Skeletal muscle tissue (tissue), 4 donors: ENCODE measurements around the gene PRKCA. TPM values are rescaled to one million over a fixed set of nuclear protein-coding genes. Genes with fewer than 3 reads are reported as not detected.

Source experiments
- H3K27ac ChIP-seq: one replicate; pipeline ENCODE4 v1.7.0; 2013; ENCODE audit warnings: mild to moderate bottlenecking, low read depth, low read length, inconsistent platforms
- H3K27me3 ChIP-seq, 3 donors: one replicate each; pipeline ENCODE4 v1.7.0; 2013; ENCODE audit warnings: low read length in 3 of 3; ENCODE audit not compliant: control insufficient read depth in 3 of 3, insufficient read depth in 3 of 3
- H3K36me3 ChIP-seq, 3 donors: one replicate each; pipeline ENCODE4 v1.7.0; 2013; ENCODE audit warnings: low read length in 3 of 3; ENCODE audit not compliant: control insufficient read depth in 3 of 3, insufficient read depth in 3 of 3
- H3K4me1 ChIP-seq, 3 donors: one replicate each; pipeline ENCODE4 v1.7.0; 2013; ENCODE audit warnings: low read length in 3 of 3, mild to moderate bottlenecking in 3 of 3; ENCODE audit not compliant: control insufficient read depth in 3 of 3, insufficient read depth in 3 of 3
- H3K4me3 ChIP-seq, 3 donors: one replicate each; pipeline ENCODE4 v1.7.0; 2013; ENCODE audit warnings: low read length in 3 of 3
- H3K9ac ChIP-seq, 3 donors: one replicate each; pipeline ENCODE4 v1.7.0; 2013; ENCODE audit warnings: low read length in 3 of 3, mild to moderate bottlenecking in 3 of 3, moderate library complexity in 2 of 3, low read depth in 1 of 3
- H3K9me3 ChIP-seq, 3 donors: one replicate each; pipeline ENCODE4 v1.7.0; 2013; ENCODE audit warnings: low read length in 3 of 3; ENCODE audit not compliant: control insufficient read depth in 3 of 3
- total RNA-seq: library from RNA; depleted of rRNA; stranded (reverse); fragments of >200 nt; gene quantifications from one replicate; pipeline ENCODE4 v1.2.3, GENCODE V29; 2014
- donor health status: Osteomylitis.

Gene PRKCA
- total RNA-seq, 1 donor from 2014 or later: 2.1 TPM

GRCh38 chr17:66629762-66630161 lies 327.3 kb downstream of the PRKCA start:
- no peak overlapping the region for H3K9ac ChIP-seq
- H3K27ac ChIP-seq: no peak overlapping the region
- no peaks in the 10 kb centered on the region for H3K27me3 ChIP-seq
- no peaks in the 10 kb centered on the region for H3K36me3 ChIP-seq
- peaks cover 0 to 9% (median 3%) of the 10 kb centered on the region in 3 donors for H3K4me1 ChIP-seq
- H3K4me3 ChIP-seq: no peak overlapping the region
- no peaks in the 10 kb centered on the region for H3K9me3 ChIP-seq

GRCh38 chr17:66630379-66630778 lies 328.0 kb downstream of the PRKCA start:
- H3K27me3 ChIP-seq: no peaks in the 10 kb centered on the region
- H3K9me3 ChIP-seq: no peaks in the 10 kb centered on the region
- H3K36me3 ChIP-seq: no peaks in the 10 kb centered on the region
- no peak overlapping the region for H3K9ac ChIP-seq
- peaks cover 0 to 9% (median 3%) of the 10 kb centered on the region in 3 donors for H3K4me1 ChIP-seq
- H3K4me3 ChIP-seq: no peak overlapping the region
- H3K27ac ChIP-seq: no peak overlapping the region

GRCh38 chr17:66630828-66631472 lies 328.5 kb downstream of the PRKCA start:
- H3K4me1 ChIP-seq: peaks cover 0 to 9% (median 3%) of the 10 kb centered on the region in 3 donors
- H3K27me3 ChIP-seq: no peaks in the 10 kb centered on the region
- no peak overlapping the region for H3K9ac ChIP-seq
- H3K27ac ChIP-seq: no peak overlapping the region
- no peak overlapping the region for H3K4me3 ChIP-seq
- H3K36me3 ChIP-seq: no peaks in the 10 kb centered on the region
- no peaks in the 10 kb centered on the region for H3K9me3 ChIP-seq

GRCh38 chr17:66632731-66633130 lies 330.3 kb downstream of the PRKCA start:
- no peaks in the 10 kb centered on the region for H3K27me3 ChIP-seq
- H3K9me3 ChIP-seq: no peaks in the 10 kb centered on the region
- peaks cover 0 to 9% (median 3%) of the 10 kb centered on the region in 3 donors for H3K4me1 ChIP-seq
- H3K36me3 ChIP-seq: no peaks in the 10 kb centered on the region
- H3K27ac ChIP-seq: no peak overlapping the region
- no peak overlapping the region for H3K9ac ChIP-seq
- no peak overlapping the region for H3K4me3 ChIP-seq

- Histone ChIP-seq H3K9ac (no peak overlapping the region), H3K9me3 (no peaks in the 10 kb centered on the region), H3K27ac (no peak overlapping the region), H3K4me3 (no peak overlapping the region), H3K27me3 (no peaks in the 10 kb centered on the region), H3K36me3 (no peaks in the 10 kb centered on the region), H3K4me1 (peaks cover 0 to 9% (median 3%) of the 10 kb centered on the region in 3 donors)
These were observed 331.0 kb downstream of the PRKCA start for GRCh38 chr17:66633317-66633965.

- Histone ChIP-seq H3K27me3 (no peaks in the 10 kb centered on the region), H3K9me3 (no peaks in the 10 kb centered on the region), H3K4me3 (no peak overlapping the region), H3K36me3 (no peaks in the 10 kb centered on the region), H3K9ac (no peak overlapping the region), H3K4me1 (peaks cover 0 to 9% (median 3%) of the 10 kb centered on the region in 3 donors), H3K27ac (no peak overlapping the region)
These were observed 331.8 kb downstream of the PRKCA start for GRCh38 chr17:66634193-66634592.

- H3K9ac ChIP-seq: no peak overlapping the region
- H3K36me3 ChIP-seq: no peaks in the 10 kb centered on the region
- H3K4me3 ChIP-seq: no peak overlapping the region
- peaks cover 0 to 6% (median 3%) of the 10 kb centered on the region in 3 donors for H3K4me1 ChIP-seq
- no peak overlapping the region for H3K27ac ChIP-seq
- no peaks in the 10 kb centered on the region for H3K9me3 ChIP-seq
- no peaks in the 10 kb centered on the region for H3K27me3 ChIP-seq
These were observed 333.1 kb downstream of the PRKCA start for GRCh38 chr17:66635386-66636045.

GRCh38 chr17:66636111-66636510 lies 333.7 kb downstream of the PRKCA start:
- Histone ChIP-seq H3K9me3 (no peaks in the 10 kb centered on the region), H3K36me3 (no peaks in the 10 kb centered on the region), H3K4me1 (no peaks in the 10 kb centered on the region)

GRCh38 chr17:66637491-66637890 lies 335.1 kb downstream of the PRKCA start:
- H3K9ac ChIP-seq: no peak overlapping the region
- no peaks in the 10 kb centered on the region for H3K9me3 ChIP-seq
- no peaks in the 10 kb centered on the region for H3K4me1 ChIP-seq
- peaks cover 0 to 3% (median 0%) of the 10 kb centered on the region in 3 donors for H3K36me3 ChIP-seq
- H3K27me3 ChIP-seq: no peaks in the 10 kb centered on the region
- no peak overlapping the region for H3K4me3 ChIP-seq
- H3K27ac ChIP-seq: no peak overlapping the region

More at GRCh38 chr17:66636111-66636510, 333.7 kb downstream of the PRKCA start:
- Histone ChIP-seq H3K27ac (no peak overlapping the region), H3K9ac (no peak overlapping the region), H3K4me3 (no peak overlapping the region), H3K27me3 (no peaks in the 10 kb centered on the region)
